MM.1S (cell line): ENCODE results near the gene ADAR.
"Not testable (repeated sequence)": the region's sequence is repeated elsewhere in the genome, so short reads cannot be mapped to it uniquely, and the experiment has no call there.

ENCODE experiments used
- DNase-seq: peaks from one replicate; pipeline ENCODE4 v3.0.0-alpha.2; 2015
- H2AFZ ChIP-seq: fragments of 300-600 bp; sonication (generic); 2 replicates; pipeline ENCODE4 v1.6.0; 2016; ENCODE audit warnings: antibody characterized with exemption, low read length
- H3F3A ChIP-seq: fragments of 300-600 bp; sonication (generic); 2 replicates; pipeline ENCODE4 v1.6.1; 2016; ENCODE audit warnings: mild to moderate bottlenecking, antibody characterized with exemption, low read length, moderate library complexity, mixed read lengths; ENCODE audit not compliant: insufficient read depth
- H3K27ac ChIP-seq: fragments of 300-600 bp; sonication (generic); 2 replicates; pipeline ENCODE4 v1.5.1; 2016; ENCODE audit warnings: mild to moderate bottlenecking, low read length
- H3K27me3 ChIP-seq: fragments of 300-600 bp; sonication (generic); replicated peaks from 2 replicates; pipeline ENCODE4 v1.6.0; 2016; ENCODE audit warnings: low read length; ENCODE audit not compliant: insufficient read depth
- H3K36me3 ChIP-seq: fragments of 300-600 bp; sonication (generic); replicated peaks from 2 replicates; pipeline ENCODE4 v1.6.1; 2016; ENCODE audit warnings: mild to moderate bottlenecking, low read length, mixed read lengths; ENCODE audit not compliant: insufficient read depth
- H3K4me1 ChIP-seq: fragments of 300-600 bp; sonication (generic); 2 replicates; pipeline ENCODE4 v1.6.1; 2016; ENCODE audit warnings: low read length, mixed read lengths
- H3K4me2 ChIP-seq: fragments of 300-600 bp; sonication (generic); 2 replicates; pipeline ENCODE4 v1.6.0; 2016; ENCODE audit warnings: low read depth, low read length
- H3K4me3 ChIP-seq: fragments of 300-600 bp; sonication (generic); 2 replicates; pipeline ENCODE4 v1.5.1; 2016; ENCODE audit warnings: low read length, mixed read lengths
- H3K79me2 ChIP-seq: fragments of 300-600 bp; sonication (generic); 2 replicates; pipeline ENCODE4 v1.6.1; 2016; ENCODE audit warnings: mixed run types, low read length, mixed read lengths
- H3K9ac ChIP-seq: fragments of 300-600 bp; sonication (generic); 2 replicates; pipeline ENCODE4 v1.6.1; 2016; ENCODE audit warnings: low read length, mixed read lengths
- H3K9me2 ChIP-seq: fragments of 300-600 bp; sonication (generic); replicated peaks from 2 replicates; pipeline ENCODE4 v1.6.1; 2016; ENCODE audit warnings: mild to moderate bottlenecking, low read length, mixed read lengths; ENCODE audit not compliant: insufficient read depth
- H3K9me3 ChIP-seq: fragments of 300-600 bp; sonication (generic); replicated peaks from 2 replicates; pipeline ENCODE4 v1.6.1; 2016; ENCODE audit warnings: mild to moderate bottlenecking, low read length, mixed read lengths; ENCODE audit not compliant: insufficient read depth
- H4K20me1 ChIP-seq: fragments of 300-600 bp; sonication (generic); 2 replicates; pipeline ENCODE4 v1.6.1; 2016; ENCODE audit warnings: mild to moderate bottlenecking, low read length, moderate library complexity, mixed read lengths; ENCODE audit not compliant: insufficient read depth
- CTCF ChIP-seq: fragments of 300-600 bp; sonication (generic); IDR thresholded peaks from 2 replicates; pipeline ENCODE4 v1.5.1; 2016; ENCODE audit warnings: antibody characterized with exemption, low read length, mixed read lengths
- EZH2 ChIP-seq: fragments of 300-600 bp; sonication (generic); optimal IDR thresholded peaks from 2 replicates; pipeline ENCODE3; 2017; ENCODE audit warnings: low read depth, mild to moderate bottlenecking, antibody characterized with exemption, low read length, mixed read lengths
- EZH2phosphoT487 ChIP-seq: fragments of 300-600 bp; sonication (generic); IDR thresholded peaks from 2 replicates; pipeline ENCODE4 v1.6.1; 2018; ENCODE audit warnings: antibody characterized with exemption, low read length

The ADAR gene

GRCh38 chr1:154607609-154608396 lies at the start of gene ADAR:
ADAR (minus strand) TSS chr1:154608186; CDS start chr1:154608006, 180 bp downstream.
- Histone ChIP-seq H4K20me1 (peaks cover 29% of the 10 kb centered on the region), H2AFZ (peak within 1 kb of the TSS; percentile 63)

GRCh38 chr1:154657556-154657955 lies 49.6 kb upstream of the ADAR start:
- no peaks in the 10 kb centered on the region for H3K9me2 ChIP-seq
- H4K20me1 ChIP-seq: no peaks in the 10 kb centered on the region
- H3K4me1 ChIP-seq: no peaks in the 10 kb centered on the region
- H2AFZ ChIP-seq: no peak overlapping the region
- no peak overlapping the region for H3K9ac ChIP-seq
- H3K4me3 ChIP-seq: no peak overlapping the region
- no peaks in the 10 kb centered on the region for H3F3A ChIP-seq
- 0 out of 2 replicates have a peak, but pooled peaks cover 2% of the 10 kb centered on the region for H3K9me3 ChIP-seq
- H3K4me2 ChIP-seq: no peak overlapping the region
- TF ChIP-seq EZH2phosphoT487 (no peak), EZH2 (no peak), CTCF (no peak)
- no peaks in the 10 kb centered on the region for H3K36me3 ChIP-seq
- H3K79me2 ChIP-seq: no peaks in the 10 kb centered on the region
- no peaks in the 10 kb centered on the region; the same call in 1 of the 2 replicates for H3K27me3 ChIP-seq
- H3K27ac ChIP-seq: no peak overlapping the region
- DNase-seq: no peak

More at GRCh38 chr1:154607609-154608396, at the start of gene ADAR:
- Histone ChIP-seq H3K9me3 (no peaks in the 10 kb centered on the region), H3K9ac (peak within 1 kb of the TSS; percentile 93), H3K4me2 (peak within 1 kb of the TSS; percentile 87), H3F3A (peaks cover 26% of the 10 kb centered on the region), H3K27ac (peak within 1 kb of the TSS; percentile 75), H3K9me2 (no peaks in the 10 kb centered on the region), H3K27me3 (no peaks in the 10 kb centered on the region), H3K4me1 (peaks cover 24% of the 10 kb centered on the region), H3K36me3 (no peaks in the 10 kb centered on the region; the same call in 1 of the 2 replicates), H3K4me3 (peak within 1 kb of the TSS; percentile 82), H3K79me2 (peaks cover 82% of the 10 kb centered on the region)
- peak; percentile 100 for DNase-seq
- TF ChIP-seq CTCF (no peak), EZH2 (no peak), EZH2phosphoT487 (no peak)

- Histone ChIP-seq H3K4me1 (no peaks in the 10 kb centered on the region), H4K20me1 (no peaks in the 10 kb centered on the region), H3K27ac (no peak overlapping the region), H3K4me3 (no peak overlapping the region), H2AFZ (no peak overlapping the region), H3K4me2 (no peak overlapping the region), H3K9me3 (0 out of 2 replicates have a peak, but pooled peaks cover 2% of the 10 kb centered on the region), H3K79me2 (no peaks in the 10 kb centered on the region), H3K9ac (no peak overlapping the region), H3F3A (no peaks in the 10 kb centered on the region), H3K27me3 (no peaks in the 10 kb centered on the region; the same call in 1 of the 2 replicates), H3K36me3 (no peaks in the 10 kb centered on the region), H3K9me2 (no peaks in the 10 kb centered on the region)
- DNase-seq: no peak
- TF ChIP-seq CTCF (no peak), EZH2phosphoT487 (no peak), EZH2 (no peak)
These were observed 44.9 kb upstream of the ADAR start for GRCh38 chr1:154652893-154653292.

- not testable (repeated sequence) for H3K27me3 ChIP-seq, H3K4me3 ChIP-seq, H3K36me3 ChIP-seq, H2AFZ ChIP-seq, DNase-seq, H3K27ac ChIP-seq, H3K9ac ChIP-seq, H4K20me1 ChIP-seq, H3K9me3 ChIP-seq, H3K79me2 ChIP-seq, H3K4me2 ChIP-seq, H3K9me2 ChIP-seq, H3F3A ChIP-seq, H3K4me1 ChIP-seq
These were observed 36.7 kb upstream of the ADAR start for GRCh38 chr1:154644724-154645123.
